HEK293 (cell line): ENCODE results near the gene AGAP4.
"Not testable (repeated sequence)": the region's sequence is repeated elsewhere in the genome, so short reads cannot be mapped to it uniquely, and the experiment has no call there.

Experiments used
- CTCF ChIA-PET: fragments of 350-600 bp; formaldehyde crosslinking; extraction: SDS; loops from one replicate; lab custom pipeline; 2021; ENCODE audit warnings: antibody characterized with exemption; lab: Yijun Ruan, JAX
- POLR2A ChIA-PET: fragments of 300-600 bp; formaldehyde crosslinking; extraction: SDS; loops from one replicate; lab custom pipeline; 2020; ENCODE audit warnings: antibody characterized with exemption, inconsistent platforms; lab: Yijun Ruan, JAX
- H3K27ac ChIP-seq: fragments of 200-500 bp; sonication (Bioruptor generic); 2 replicates; pipeline ENCODE4 v1.5.1; 2014; ENCODE audit warnings: low read depth, low read length, control low read depth, inconsistent platforms; ENCODE audit errors: extremely low read depth
- H3K36me3 ChIP-seq, 2 experiments: fragments of 200-500 bp in 1 of 2; sonication (Bioruptor generic) in 1 of 2; 1 replicate in 1 of 2; 2 replicates in 1 of 2; pipeline ENCODE4 v1.5.1; 2014 to 2017; ENCODE audit warnings: inconsistent platforms in 2 of 2, low read length in 2 of 2; ENCODE audit not compliant: control insufficient read depth in 2 of 2, insufficient read depth in 1 of 2
- H3K4me1 ChIP-seq: fragments of 200-500 bp; sonication (Bioruptor generic); 2 replicates; pipeline ENCODE4 v1.5.1; 2014; ENCODE audit warnings: mild to moderate bottlenecking, low read length, inconsistent platforms; ENCODE audit not compliant: control insufficient read depth, insufficient read depth
- H3K4me3 ChIP-seq: 2 replicates; pipeline ENCODE4 v1.5.1; 2011; ENCODE audit warnings: low read depth, mild to moderate bottlenecking, control low read depth, low read length, moderate library complexity
- H3K9me3 ChIP-seq: fragments of 200-500 bp; sonication (Bioruptor generic); 2 replicates; pipeline ENCODE4 v1.5.1; 2014; ENCODE audit warnings: low read depth, low read length, inconsistent platforms; ENCODE audit not compliant: control insufficient read depth, insufficient read depth
- BCL11B ChIP-seq: fragments of 450-650 bp; formaldehyde crosslinking; IDR thresholded peaks from 2 replicates; pipeline ENCODE4 v1.5.1; 2016; ENCODE audit warnings: low read depth, missing biosample characterization, missing genetic modification characterization
- KLF1 ChIP-seq: fragments of 450-650 bp; formaldehyde crosslinking; IDR thresholded peaks from 2 replicates; pipeline ENCODE4 v1.5.1; 2016; ENCODE audit warnings: missing biosample characterization, missing genetic modification characterization
- KLF16 ChIP-seq: fragments of 450-650 bp; formaldehyde crosslinking; IDR thresholded peaks from 2 replicates; pipeline ENCODE4 v1.5.1; 2017; ENCODE audit warnings: missing biosample characterization, missing genetic modification characterization
- TCF7L2 ChIP-seq: IDR thresholded peaks from 2 replicates; pipeline ENCODE4 v1.6.1; 2011; ENCODE audit warnings: low read depth, mild to moderate bottlenecking, inconsistent platforms, low read length, moderate library complexity, borderline replicate concordance
- ZBTB1 ChIP-seq: fragments of 450-650 bp; formaldehyde crosslinking; IDR thresholded peaks from 2 replicates; pipeline ENCODE4 v1.5.1; 2016; ENCODE audit warnings: missing biosample characterization, missing genetic modification characterization
- ZNF138 ChIP-seq: fragments of 450-650 bp; formaldehyde crosslinking; IDR thresholded peaks from 2 replicates; pipeline ENCODE4 v1.5.1; 2016; ENCODE audit warnings: missing biosample characterization, missing genetic modification characterization, borderline replicate concordance
- ZNF169 ChIP-seq: fragments of 450-650 bp; formaldehyde crosslinking; IDR thresholded peaks from 2 replicates; pipeline ENCODE4 v1.5.1; 2016; ENCODE audit warnings: missing biosample characterization, missing genetic modification characterization
- ZNF174 ChIP-seq: fragments of 450-650 bp; formaldehyde crosslinking; IDR thresholded peaks from 2 replicates; pipeline ENCODE4 v1.5.0; 2017; ENCODE audit warnings: missing biosample characterization, mild to moderate bottlenecking, missing genetic modification characterization
- ZNF175 ChIP-seq: fragments of 450-650 bp; formaldehyde crosslinking; IDR thresholded peaks from 2 replicates; pipeline ENCODE4 v1.5.1; 2016; ENCODE audit warnings: missing biosample characterization, missing genetic modification characterization
- ZNF18 ChIP-seq: fragments of 450-650 bp; formaldehyde crosslinking; IDR thresholded peaks from 2 replicates; pipeline ENCODE4 v1.5.1; 2016; ENCODE audit warnings: missing biosample characterization, missing genetic modification characterization
- ZNF211 ChIP-seq: fragments of 450-650 bp; formaldehyde crosslinking; IDR thresholded peaks from 2 replicates; pipeline ENCODE4 v1.5.1; 2016; ENCODE audit warnings: low read depth, missing biosample characterization, missing genetic modification characterization
- ZNF274 ChIP-seq, 2 experiments: fragments of 200-500 bp in 1 of 2; fragments of 450-650 bp in 1 of 2; sonication (Bioruptor generic) in 1 of 2; formaldehyde crosslinking in 1 of 2; IDR thresholded peaks; 2 replicates each; pipeline versions ENCODE4 v1.5.1 to v1.6.1; 2014 to 2016; ENCODE audit warnings: borderline replicate concordance in 1 of 2, inconsistent platforms in 1 of 2, low read length in 1 of 2, missing biosample characterization in 1 of 2, missing genetic modification characterization in 1 of 2
- ZNF354C ChIP-seq: fragments of 450-650 bp; formaldehyde crosslinking; IDR thresholded peaks from 2 replicates; pipeline ENCODE4 v1.5.1; 2016; ENCODE audit warnings: missing biosample characterization, missing genetic modification characterization, low read depth, borderline replicate concordance
- ZNF37A ChIP-seq: fragments of 450-650 bp; IDR thresholded peaks from 2 replicates; pipeline ENCODE4 v1.5.1; 2018; ENCODE audit warnings: missing biosample characterization, missing genetic modification characterization
- ZNF426 ChIP-seq: fragments of 450-650 bp; formaldehyde crosslinking; IDR thresholded peaks from 2 replicates; pipeline ENCODE4 v1.5.1; 2017; ENCODE audit warnings: missing biosample characterization, missing genetic modification characterization, mild to moderate bottlenecking, inconsistent platforms, moderate library complexity
- ZNF513 ChIP-seq: fragments of 450-650 bp; IDR thresholded peaks from 2 replicates; pipeline ENCODE4 v1.5.1; 2018; ENCODE audit warnings: missing biosample characterization, missing genetic modification characterization
- ZNF521 ChIP-seq: fragments of 450-650 bp; formaldehyde crosslinking; IDR thresholded peaks from 2 replicates; pipeline ENCODE4 v1.5.1; 2017; ENCODE audit warnings: missing biosample characterization, mild to moderate bottlenecking, missing genetic modification characterization
- ZNF530 ChIP-seq: fragments of 450-650 bp; formaldehyde crosslinking; IDR thresholded peaks from 2 replicates; pipeline ENCODE4 v1.5.1; 2016; ENCODE audit warnings: low read depth, missing biosample characterization, missing genetic modification characterization
- ZNF555 ChIP-seq: fragments of 450-650 bp; formaldehyde crosslinking; conservative IDR thresholded peaks from 2 replicates; pipeline ENCODE4 v1.5.1; 2017; ENCODE audit warnings: missing biosample characterization, mild to moderate bottlenecking, missing genetic modification characterization, inconsistent platforms
- ZNF639 ChIP-seq: fragments of 450-650 bp; formaldehyde crosslinking; IDR thresholded peaks from 2 replicates; pipeline ENCODE4 v1.5.1; 2016; ENCODE audit warnings: missing biosample characterization, missing genetic modification characterization
- ZNF791 ChIP-seq: fragments of 450-650 bp; formaldehyde crosslinking; IDR thresholded peaks from 2 replicates; pipeline ENCODE4 v1.5.1; 2016; ENCODE audit warnings: missing biosample characterization, missing genetic modification characterization
- ZXDB ChIP-seq: fragments of 450-650 bp; formaldehyde crosslinking; IDR thresholded peaks from 2 replicates; pipeline ENCODE4 v1.5.1; 2016; ENCODE audit warnings: missing biosample characterization, missing genetic modification characterization

The AGAP4 gene

GRCh38 chr10:45817130-45817859 lies 30.0 kb downstream of the AGAP4 start:
- ChIA-PET POLR2A (no interaction called here), CTCF (no interaction called here)
- no peaks in the 10 kb centered on the region for H3K4me1 ChIP-seq
- no peaks in the 10 kb centered on the region for H3K36me3 ChIP-seq
- no peak for TF ChIP-seq ZNF175 (tag by site-specific recombination)
- no peak for TF ChIP-seq ZNF274 (IDR thresholded peaks at IDR 0.05; ENCODE audit: low read length)
- TF ChIP-seq ZNF274 (tag by site-specific recombination; IDR thresholded peaks at IDR 0.05; ENCODE audit: borderline replicate concordance): no peak
- no peak for TF ChIP-seq ZNF354C (tag by site-specific recombination)
- no peak for TF ChIP-seq ZNF791 (tag by site-specific recombination)
- no peak for TF ChIP-seq ZNF530 (tag by site-specific recombination)
- H3K9me3 ChIP-seq: no peaks in the 10 kb centered on the region
- no peak overlapping the region for H3K27ac ChIP-seq
- H3K4me3 ChIP-seq: no peak overlapping the region

GRCh38 chr10:45814146-45814545 lies 33.2 kb downstream of the AGAP4 start:
- H3K4me1 ChIP-seq, H3K27ac ChIP-seq, H3K36me3 ChIP-seq, CTCF ChIA-PET, H3K4me3 ChIP-seq, POLR2A ChIA-PET, H3K9me3 ChIP-seq: not testable (repeated sequence)

- CTCF ChIA-PET, H3K27ac ChIP-seq, POLR2A ChIA-PET, H3K4me3 ChIP-seq, H3K36me3 ChIP-seq, H3K9me3 ChIP-seq, H3K4me1 ChIP-seq: not testable (repeated sequence)
Measured at GRCh38 chr10:45812959-45813358, 34.3 kb downstream of the AGAP4 start.

GRCh38 chr10:45811075-45811474 lies 36.2 kb downstream of the AGAP4 start:
- Histone ChIP-seq H3K36me3 (no peaks in the 10 kb centered on the region), H3K27ac (no peak overlapping the region), H3K4me3 (no peak overlapping the region), H3K4me1 (no peaks in the 10 kb centered on the region), H3K9me3 (no peaks in the 10 kb centered on the region)
- ChIA-PET POLR2A (no interaction called here), CTCF (interaction anchor here (0.6 to 1.1 kb wide), 2 partner anchors 86 to 218 kb away, joined by 3 to 7 read pairs; no protein-coding TSS in a partner anchor)
- TF ChIP-seq ZNF18 (tag by site-specific recombination) (no peak), ZNF37A (tag by site-specific recombination) (no peak), ZNF174 (tag by site-specific recombination) (no peak), ZNF555 (tag by site-specific recombination) (no peak), ZNF169 (no peak), KLF16 (tag by site-specific recombination) (no peak), ZNF426 (tag by site-specific recombination) (no peak), BCL11B (tag by site-specific recombination) (no peak), ZNF521 (tag by site-specific recombination) (no peak), KLF1 (tag by site-specific recombination) (no peak), ZBTB1 (tag by site-specific recombination) (no peak), ZXDB (tag by site-specific recombination) (no peak), ZNF175 (tag by site-specific recombination) (no peak), ZNF513 (tag by site-specific recombination) (no peak), TCF7L2 (no peak), ZNF639 (tag by site-specific recombination) (no peak), ZNF211 (tag by site-specific recombination) (no peak), ZNF138 (tag by site-specific recombination) (no peak)
